ENCODE results near the gene RAPSN. TPM values are rescaled to one million over a fixed set of nuclear protein-coding genes. Genes with fewer than 3 reads are reported as not detected.
A peak's percentile ranks its signal among the peaks of the same experiment; 100 is the strongest.
"Not testable (repeated sequence)": the region's sequence is repeated elsewhere in the genome, so short reads cannot be mapped to it uniquely, and the experiment has no call there.

The RAPSN gene
- total RNA-seq, 2 experiments from 2014 or later = 0.30 to 0.65 TPM

DNA sequence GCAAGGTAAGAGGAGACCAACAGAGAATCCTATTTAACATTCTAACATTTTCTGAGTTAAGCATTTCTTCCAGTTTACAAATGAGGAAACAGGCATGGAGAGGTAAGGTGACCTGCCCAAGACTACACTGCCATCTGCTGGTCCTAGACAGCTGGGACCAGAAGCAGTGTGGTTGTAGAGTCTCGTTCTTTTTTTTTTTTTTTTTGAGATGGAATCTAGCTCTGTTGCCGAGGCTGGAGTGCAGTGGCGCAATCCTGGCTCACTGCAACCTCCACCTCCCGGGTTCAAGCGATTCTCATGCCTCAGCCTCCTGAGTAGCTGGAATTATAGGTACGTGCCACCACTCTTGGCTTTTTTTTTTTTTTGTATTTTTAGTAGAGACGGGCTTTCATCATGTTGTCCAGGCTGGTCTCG, 5.3 kb upstream of the RAPSN start:
- not testable (repeated sequence) for H3K27ac Mint-ChIP-seq; H3K4me3 Mint-ChIP-seq; H3K4me1 Mint-ChIP-seq; H3K27me3 Mint-ChIP-seq; H3K36me3 Mint-ChIP-seq (ENCODE audit: low read depth); H3K9me3 Mint-ChIP-seq
- ChIA-PET POLR2A (interaction anchor here (1.0 kb wide), 1 partner anchor 183 kb away, joined by 5 read pairs; no protein-coding TSS in a partner anchor), CTCF (interaction anchor here (0.6 to 2.7 kb wide), 23 partner anchors 8 to 627 kb away, joined by 3 to 20 read pairs (median 4); partner anchors contain the start of genes PSMC3 and SLC39A13)
- DNase-seq = peak; percentile 76

DNA sequence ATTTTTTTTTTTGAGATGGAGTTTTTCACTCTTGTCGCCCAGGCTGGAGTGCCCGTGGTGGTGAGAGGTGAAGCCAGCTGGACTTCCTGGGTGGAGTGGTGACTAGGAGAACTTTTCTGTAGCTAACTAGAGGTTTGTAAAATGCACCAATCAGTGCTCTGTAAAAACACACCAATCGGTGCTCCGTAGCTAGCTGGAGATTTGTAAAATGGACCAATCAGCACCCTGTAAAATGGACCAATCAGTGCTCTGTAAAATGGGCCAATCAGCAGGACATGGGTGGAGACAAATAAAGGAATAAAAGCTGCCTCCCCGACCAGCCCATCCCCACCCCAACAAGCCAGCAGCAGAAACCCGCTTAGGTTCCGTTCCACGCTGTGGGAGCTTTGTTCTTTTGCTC, 4.4 kb upstream of the RAPSN start:
- CTCF ChIA-PET = interaction anchor here (0.7 to 2.7 kb wide), 8 partner anchors 26 to 239 kb away, joined by 3 to 20 read pairs (median 4); partner anchors contain the start of genes DDB2, PSMC3 and SPI1
- POLR2A ChIA-PET = interaction anchor here (0.9 to 1.0 kb wide), 3 partner anchors 27 to 183 kb away, joined by 3 to 5 read pairs (median 3); partner anchors contain the start of gene PSMC3
- no peaks in the 10 kb centered on the region for H3K9me3 Mint-ChIP-seq
- peaks cover 5% of the 10 kb centered on the region for H3K4me1 Mint-ChIP-seq
- DNase-seq = no peak
- no peak overlapping the region for H3K27ac Mint-ChIP-seq
- H3K27me3 Mint-ChIP-seq = no peaks in the 10 kb centered on the region
- H3K36me3 Mint-ChIP-seq (ENCODE audit: low read depth) = no peaks in the 10 kb centered on the region
- no peak overlapping the region for H3K4me3 Mint-ChIP-seq

DNA sequence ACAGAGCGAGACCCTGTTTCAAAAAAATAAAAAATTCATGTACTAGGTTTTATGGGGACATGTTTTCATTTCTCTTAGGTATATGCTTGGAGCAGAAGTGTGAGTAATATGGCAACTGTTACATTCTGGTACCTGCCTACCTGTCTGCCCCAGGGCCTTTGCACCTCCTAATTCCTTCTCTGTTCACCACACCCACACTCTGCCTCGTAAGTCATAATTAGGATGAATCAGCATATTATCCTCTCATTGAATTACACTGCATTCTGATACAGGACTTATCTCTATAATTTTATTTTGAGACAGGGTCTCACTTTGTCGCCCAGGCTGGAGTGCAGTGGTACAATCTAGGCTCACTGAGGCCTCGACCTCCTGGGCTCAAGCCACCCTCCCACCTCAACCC, 3.1 kb upstream of the RAPSN start:
- H3K27ac Mint-ChIP-seq = no peak overlapping the region

DNA sequence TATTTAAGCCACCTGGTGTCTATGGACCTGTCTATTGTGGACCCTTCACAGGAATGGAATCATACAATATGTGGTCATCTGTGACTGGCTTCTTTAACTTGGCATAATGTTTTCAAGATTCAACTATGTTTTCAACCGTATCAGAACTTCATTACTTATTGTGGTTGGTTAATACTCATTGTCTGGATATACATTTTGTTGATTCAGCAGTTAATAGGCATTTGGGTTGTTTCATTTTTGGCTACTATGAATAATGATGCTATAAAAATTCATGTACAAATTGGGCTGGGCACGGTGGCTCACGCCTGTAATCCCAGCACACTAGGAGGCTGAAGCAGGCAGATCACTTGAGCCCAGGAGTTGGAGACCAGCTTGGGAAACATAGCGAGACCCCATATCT, 2.5 kb upstream of the RAPSN start:
- Mint-ChIP-seq H3K9me3 (no peaks in the 10 kb centered on the region), H3K36me3 (ENCODE audit: low read depth) (no peaks in the 10 kb centered on the region), H3K4me3 (no peak overlapping the region), H3K4me1 (peaks cover 5% of the 10 kb centered on the region), H3K27me3 (no peaks in the 10 kb centered on the region), H3K27ac (no peak overlapping the region)
- ChIA-PET POLR2A (interaction anchor here (0.6 kb wide), 1 partner anchor 164 kb away, joined by 3 read pairs; no protein-coding TSS in a partner anchor), CTCF (no interaction called here)
- DNase-seq = no peak

More for the DNA sequence above, 3.1 kb upstream of the RAPSN start:
- Mint-ChIP-seq H3K27me3 (no peaks in the 10 kb centered on the region), H3K9me3 (no peaks in the 10 kb centered on the region), H3K4me1 (peaks cover 5% of the 10 kb centered on the region), H3K4me3 (no peak overlapping the region), H3K36me3 (ENCODE audit: low read depth) (no peaks in the 10 kb centered on the region)
- ChIA-PET CTCF (no interaction called here), POLR2A (interaction anchor here (0.6 kb wide), 1 partner anchor 164 kb away, joined by 3 read pairs; no protein-coding TSS in a partner anchor)
- DNase-seq = no peak

DNA sequence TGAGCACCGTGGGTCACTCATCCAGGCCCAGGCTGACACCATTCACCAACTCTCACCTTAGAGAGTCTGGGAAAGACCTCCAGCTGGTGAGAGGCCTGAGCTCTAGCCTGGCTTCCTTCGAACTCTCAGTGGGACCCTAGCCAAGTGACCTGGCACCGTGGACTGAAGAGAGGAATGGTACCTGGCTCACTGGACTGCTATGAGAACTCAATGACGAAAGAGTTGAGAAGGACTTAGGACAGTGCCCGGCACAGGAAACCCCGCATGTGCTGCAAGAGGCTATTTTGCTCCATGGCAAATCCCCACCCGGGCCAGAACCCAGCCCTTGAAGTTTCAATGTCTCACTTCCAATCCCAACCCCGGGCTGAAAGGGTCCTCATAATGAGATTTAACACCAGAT, 605 bp upstream of the RAPSN start:
- CTCF ChIA-PET = no interaction called here
- Mint-ChIP-seq H3K4me3 (no peak overlapping the region), H3K27ac (no peak overlapping the region), H3K9me3 (no peaks in the 10 kb centered on the region), H3K36me3 (ENCODE audit: low read depth) (no peaks in the 10 kb centered on the region), H3K4me1 (peaks cover 5% of the 10 kb centered on the region), H3K27me3 (no peaks in the 10 kb centered on the region)
- DNase-seq = no peak
- POLR2A ChIA-PET = interaction anchor here (2.1 kb wide), 1 partner anchor 23 kb away, joined by 6 read pairs; the partner anchor contains the start of gene PSMC3

DNA sequence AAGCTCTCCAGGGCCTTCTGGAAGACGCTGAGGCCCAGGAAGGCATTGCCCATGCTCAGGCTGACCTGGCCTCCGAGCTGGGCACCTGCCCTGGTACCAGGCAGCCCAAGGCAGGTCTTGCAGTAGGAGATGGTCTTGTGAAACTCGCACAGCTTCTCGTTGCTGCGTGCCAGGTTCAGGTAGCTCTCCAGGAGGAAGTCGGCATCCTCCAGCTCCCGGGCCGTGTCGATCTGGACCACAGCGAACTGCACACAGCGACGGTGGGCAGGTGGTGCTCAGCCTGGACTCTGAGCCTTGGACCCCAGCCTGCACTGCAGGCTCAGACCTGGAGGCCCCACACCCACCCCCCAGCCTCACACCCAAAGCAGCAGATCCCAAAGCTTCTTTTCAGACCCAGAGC, 1.0 kb downstream of the RAPSN start:
- CTCF ChIA-PET = no interaction called here
- Mint-ChIP-seq H3K9me3 (no peaks in the 10 kb centered on the region), H3K4me1 (no peaks in the 10 kb centered on the region), H3K27me3 (no peaks in the 10 kb centered on the region), H3K4me3 (no peak overlapping the region), H3K27ac (no peak overlapping the region), H3K36me3 (ENCODE audit: low read depth) (no peaks in the 10 kb centered on the region)
- no peak for DNase-seq
- POLR2A ChIA-PET = no interaction called here

DNA sequence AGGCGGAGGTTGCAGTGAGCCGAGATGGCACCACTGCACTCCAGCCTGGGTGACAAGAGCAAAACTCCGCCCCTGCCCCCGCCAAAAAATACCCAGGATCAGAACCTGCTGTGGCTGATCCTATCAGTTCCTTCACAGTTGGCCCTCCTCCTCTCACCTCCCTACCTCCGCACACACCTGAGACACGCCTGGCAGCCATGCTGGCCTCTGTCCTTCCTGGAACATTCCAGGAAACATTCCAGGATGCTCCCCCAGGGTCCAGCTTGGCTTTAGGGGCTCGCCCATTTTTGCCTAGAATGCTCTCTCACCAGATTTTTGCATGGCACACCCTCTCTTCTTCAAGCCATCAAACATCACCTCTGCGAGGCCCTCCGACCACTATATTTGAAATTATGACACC, 2.1 kb downstream of the RAPSN start:
- Mint-ChIP-seq H3K4me1 (no peaks in the 10 kb centered on the region), H3K4me3 (no peak overlapping the region), H3K27ac (no peak overlapping the region), H3K36me3 (ENCODE audit: low read depth) (no peaks in the 10 kb centered on the region), H3K27me3 (no peaks in the 10 kb centered on the region), H3K9me3 (no peaks in the 10 kb centered on the region)
- POLR2A ChIA-PET = no interaction called here
- CTCF ChIA-PET = no interaction called here
- DNase-seq = no peak

DNA sequence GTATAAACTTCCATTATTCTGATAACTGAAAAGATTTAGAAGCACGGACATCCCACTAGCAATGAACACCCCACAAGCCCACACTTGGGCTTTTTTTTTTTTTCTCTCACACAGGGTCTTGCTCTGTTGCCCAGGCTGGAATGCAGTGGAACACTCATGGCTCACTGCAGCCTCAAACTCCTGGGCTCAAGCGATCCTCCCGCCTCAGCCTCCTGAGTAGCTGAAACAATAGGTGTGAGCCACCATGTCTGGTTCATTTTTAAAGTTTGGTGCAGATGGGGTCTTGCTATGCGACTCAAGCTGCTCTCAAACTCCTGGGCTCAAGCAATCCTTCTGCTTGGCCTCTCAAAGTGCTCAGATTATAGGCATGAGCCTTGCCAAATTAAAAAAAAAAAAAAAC, 3.1 kb downstream of the RAPSN start:
- H3K27me3 Mint-ChIP-seq = no peaks in the 10 kb centered on the region
- POLR2A ChIA-PET = no interaction called here
- CTCF ChIA-PET = interaction anchor here (0.7 to 0.8 kb wide), 2 partner anchors 19 to 133 kb away, joined by 3 read pairs; no protein-coding TSS in a partner anchor

DNA sequence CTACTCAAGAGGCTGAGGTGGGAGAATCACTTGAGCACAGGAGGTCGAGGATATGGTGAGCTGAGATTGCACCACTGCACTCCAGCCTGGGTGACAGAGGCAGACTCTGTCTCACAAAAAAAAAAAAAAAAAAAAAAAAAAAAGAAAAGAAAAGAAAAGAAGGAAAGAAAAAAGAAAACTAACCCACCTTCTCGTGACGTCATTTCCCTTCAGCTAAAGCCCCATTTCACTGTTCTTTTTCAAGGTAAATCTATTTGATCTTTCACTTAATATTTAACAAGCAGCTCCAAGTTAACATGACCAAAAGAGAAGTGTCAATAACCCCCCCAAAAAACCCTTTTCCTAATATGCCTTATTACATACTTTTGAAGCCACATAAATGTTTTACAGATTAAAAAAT, 5.1 kb downstream of the RAPSN start:
- POLR2A ChIA-PET = no interaction called here
- H3K36me3 Mint-ChIP-seq (ENCODE audit: low read depth) = no peaks in the 10 kb centered on the region

More for the DNA sequence above, 3.1 kb downstream of the RAPSN start:
- no peak for DNase-seq
- Mint-ChIP-seq H3K4me3 (no peak overlapping the region), H3K27ac (no peak overlapping the region), H3K9me3 (no peaks in the 10 kb centered on the region), H3K36me3 (ENCODE audit: low read depth) (no peaks in the 10 kb centered on the region), H3K4me1 (no peaks in the 10 kb centered on the region)

DNA sequence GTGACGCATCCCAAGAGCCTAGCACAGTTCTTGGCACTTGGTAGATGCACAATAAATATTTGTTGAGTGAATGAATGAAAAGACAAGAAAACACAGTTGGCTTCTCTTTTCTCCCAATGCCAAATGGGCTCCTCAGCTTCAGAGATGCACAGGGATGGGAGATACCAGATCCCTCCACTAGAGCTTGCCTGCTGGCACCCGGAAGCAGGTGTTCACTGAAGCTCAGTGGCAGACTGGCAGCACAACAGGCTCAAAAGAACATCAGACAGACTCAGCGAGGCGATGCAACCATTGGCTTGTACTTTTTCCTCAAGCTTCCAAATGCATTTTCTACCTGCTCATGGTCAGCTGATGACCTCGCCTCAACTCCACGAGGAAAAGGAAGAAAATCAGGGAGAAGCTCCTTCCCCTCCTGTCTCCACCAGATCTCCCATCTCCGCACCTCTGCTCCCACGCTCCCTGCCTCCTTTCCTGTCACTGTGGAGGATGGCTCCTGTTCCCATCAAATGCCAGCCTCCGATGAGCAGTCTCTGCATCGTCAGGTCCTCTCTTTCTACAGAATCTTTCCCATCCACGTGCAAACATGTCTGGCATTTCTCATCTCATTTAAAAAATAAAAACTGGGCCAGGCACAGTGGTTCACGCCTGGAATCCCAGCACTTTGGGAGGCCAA, 5.8 kb downstream of the RAPSN start:
- no peak for DNase-seq
- Mint-ChIP-seq H3K9me3 (no peaks in the 10 kb centered on the region), H3K27ac (no peak overlapping the region), H3K4me1 (no peaks in the 10 kb centered on the region), H3K36me3 (ENCODE audit: low read depth) (no peaks in the 10 kb centered on the region), H3K4me3 (no peak overlapping the region), H3K27me3 (no peaks in the 10 kb centered on the region)
- POLR2A ChIA-PET = no interaction called here
- CTCF ChIA-PET = interaction anchor here (1.2 to 2.0 kb wide), 2 partner anchors 32 to 69 kb away, joined by 3 to 4 read pairs; no protein-coding TSS in a partner anchor

More for the DNA sequence above, 5.1 kb downstream of the RAPSN start:
- no peak for DNase-seq
- no peak overlapping the region for H3K4me3 Mint-ChIP-seq
- H3K9me3 Mint-ChIP-seq = no peaks in the 10 kb centered on the region
- no peaks in the 10 kb centered on the region for H3K27me3 Mint-ChIP-seq
- no peak overlapping the region for H3K27ac Mint-ChIP-seq
- CTCF ChIA-PET = interaction anchor here (1.2 to 2.0 kb wide), 3 partner anchors 11 to 70 kb away, joined by 3 to 4 read pairs (median 4); no protein-coding TSS in a partner anchor
- no peaks in the 10 kb centered on the region for H3K4me1 Mint-ChIP-seq

DNA sequence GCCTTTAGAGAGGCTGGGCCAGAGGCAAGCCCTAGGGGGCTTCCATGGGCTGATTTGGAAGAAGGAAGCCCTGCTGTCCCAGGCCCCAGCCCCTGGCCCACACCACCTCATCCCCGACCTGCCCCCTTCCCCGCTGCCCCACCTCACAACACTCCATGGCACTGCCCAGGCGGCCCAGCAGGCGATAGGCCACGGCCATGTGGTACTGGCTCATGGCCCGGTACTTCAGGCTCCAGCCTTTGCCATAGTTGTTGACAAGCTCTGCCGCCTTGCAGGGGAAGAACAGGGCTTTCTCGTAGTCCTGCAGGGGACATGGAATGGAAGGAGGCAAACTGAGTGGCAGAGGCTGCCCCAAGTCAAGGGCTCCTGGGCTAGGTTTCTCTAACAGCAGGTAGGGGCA, 6.4 kb downstream of the RAPSN start:
- no peaks in the 10 kb centered on the region for H3K36me3 Mint-ChIP-seq (ENCODE audit: low read depth)
- H3K9me3 Mint-ChIP-seq = no peaks in the 10 kb centered on the region
- no peak for DNase-seq
- ChIA-PET CTCF (interaction anchor here (1.2 kb wide), 1 partner anchor 31 kb away, joined by 3 read pairs; no protein-coding TSS in a partner anchor), POLR2A (no interaction called here)
- no peak overlapping the region for H3K4me3 Mint-ChIP-seq
- no peak overlapping the region for H3K27ac Mint-ChIP-seq
- no peaks in the 10 kb centered on the region for H3K27me3 Mint-ChIP-seq
- no peaks in the 10 kb centered on the region for H3K4me1 Mint-ChIP-seq

DNA sequence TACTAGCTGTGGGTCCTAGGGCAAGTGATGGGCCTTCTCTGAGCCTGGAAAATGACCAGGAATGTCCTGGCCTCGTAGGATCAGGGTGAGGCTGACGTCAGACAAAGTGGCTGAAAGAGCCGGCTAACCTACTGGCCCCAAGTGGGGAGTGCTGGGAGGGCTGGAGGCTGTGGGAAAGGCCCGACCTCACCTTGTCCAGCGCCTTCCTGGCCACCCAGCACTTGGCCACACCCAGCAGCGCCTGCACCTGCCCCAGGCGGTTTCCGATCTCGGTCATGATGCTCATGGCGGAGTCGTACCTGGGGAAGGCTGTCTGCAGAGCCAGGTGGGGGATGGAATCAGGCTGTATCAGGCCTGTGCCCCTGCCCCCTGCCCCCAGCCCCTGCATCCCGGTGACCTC, 7.5 kb downstream of the RAPSN start:
- Mint-ChIP-seq H3K27ac (no peak overlapping the region), H3K9me3 (no peaks in the 10 kb centered on the region), H3K4me1 (no peaks in the 10 kb centered on the region), H3K36me3 (ENCODE audit: low read depth) (no peaks in the 10 kb centered on the region), H3K27me3 (no peaks in the 10 kb centered on the region), H3K4me3 (no peak overlapping the region)
- CTCF ChIA-PET = no interaction called here
- POLR2A ChIA-PET = no interaction called here
- no peak for DNase-seq

DNA sequence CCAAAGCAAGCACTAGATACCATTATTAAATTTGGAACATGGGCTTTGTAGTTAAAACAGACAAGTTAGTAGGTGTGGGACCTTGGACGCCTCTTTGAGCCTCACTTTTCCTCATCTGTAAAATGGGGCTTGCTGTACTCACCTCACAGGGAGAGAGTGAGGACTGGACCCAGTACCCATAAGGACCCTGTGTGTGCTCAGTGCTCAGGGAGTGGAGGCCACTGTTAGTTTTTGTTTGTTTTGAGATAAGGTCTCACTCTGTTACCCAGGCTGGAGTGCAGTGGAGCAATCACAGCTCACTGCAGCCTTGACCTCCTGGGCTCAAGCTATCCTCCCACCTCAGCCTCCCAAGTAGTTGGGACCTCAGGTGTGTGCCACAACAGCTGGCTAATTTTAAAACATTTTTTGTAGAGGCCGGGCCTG, 8.9 kb downstream of the RAPSN start:
- no peak for DNase-seq
- POLR2A ChIA-PET = no interaction called here
- Mint-ChIP-seq H3K27ac (no peak overlapping the region), H3K9me3 (no peaks in the 10 kb centered on the region), H3K4me1 (no peaks in the 10 kb centered on the region), H3K36me3 (ENCODE audit: low read depth) (no peaks in the 10 kb centered on the region), H3K4me3 (no peak overlapping the region), H3K27me3 (no peaks in the 10 kb centered on the region)
- CTCF ChIA-PET = no interaction called here

DNA sequence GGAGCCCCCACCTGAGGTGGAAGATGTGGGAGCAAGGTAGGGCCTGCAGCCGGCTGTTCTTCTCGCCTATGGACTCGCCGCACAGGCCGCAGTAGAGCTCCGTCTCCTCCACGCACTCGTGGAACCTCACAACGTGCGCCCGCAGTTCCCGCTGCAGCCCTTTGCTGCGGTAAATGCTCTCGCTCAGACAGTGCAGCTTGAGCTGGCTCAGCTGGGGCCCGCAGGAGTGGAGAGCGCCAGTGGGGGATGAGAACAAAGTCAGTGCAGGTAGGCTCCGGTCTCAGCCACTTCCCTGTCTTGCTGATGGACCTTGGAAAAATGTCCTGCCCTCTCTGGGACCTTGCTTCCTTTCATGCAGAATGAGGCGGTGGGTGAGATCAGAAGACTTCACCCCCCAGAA, 10.2 kb downstream of the RAPSN start:
- CTCF ChIA-PET = no interaction called here
- no peak overlapping the region for H3K4me3 Mint-ChIP-seq
- H3K36me3 Mint-ChIP-seq (ENCODE audit: low read depth) = no peaks in the 10 kb centered on the region
- no peaks in the 10 kb centered on the region for H3K27me3 Mint-ChIP-seq
- POLR2A ChIA-PET = no interaction called here
- no peak for DNase-seq
- no peaks in the 10 kb centered on the region for H3K9me3 Mint-ChIP-seq
- no peaks in the 10 kb centered on the region for H3K4me1 Mint-ChIP-seq
- no peak overlapping the region for H3K27ac Mint-ChIP-seq
